HepG2 (cell line): ENCODE results near the gene MOK. TPM values are rescaled to one million over a fixed set of nuclear protein-coding genes. Genes with fewer than 3 reads are reported as not detected.

Experiments used
- ETV6 ChIP-seq: sonication (generic); formaldehyde crosslinking; conservative IDR thresholded peaks from 2 replicates; pipeline ENCODE4 v1.4.0; 2020; ENCODE audit warnings: missing genetic modification reagents
- GPN1 ChIP-seq: sonication (generic); formaldehyde crosslinking; IDR thresholded peaks from 2 replicates; pipeline ENCODE4 v1.5.1; 2020; ENCODE audit warnings: missing genetic modification reagents, borderline replicate concordance
- HOXA3 ChIP-seq: sonication (generic); formaldehyde crosslinking; IDR thresholded peaks from 2 replicates; pipeline ENCODE4 v1.5.0; 2020; ENCODE audit warnings: missing genetic modification reagents
- JUN ChIP-seq: sonication (generic); formaldehyde crosslinking; IDR thresholded peaks from 2 replicates; pipeline ENCODE4 v1.4.0; 2020; ENCODE audit warnings: mild to moderate bottlenecking, missing genetic modification reagents
- MATR3 ChIP-seq: sonication (generic); formaldehyde crosslinking; IDR thresholded peaks from 2 replicates; pipeline ENCODE4 v1.4.0; 2020; ENCODE audit warnings: missing genetic modification reagents
- NFKBIZ ChIP-seq: IDR thresholded peaks from 2 replicates; pipeline ENCODE4 v1.6.1; 2018; ENCODE audit warnings: missing genetic modification reagents, missing compliant biosample characterization
- POLR2AphosphoS2 ChIP-seq: IDR thresholded peaks from 2 replicates; pipeline ENCODE4 v1.6.1; 2011; ENCODE audit warnings: low read depth, low read length, improper control_type of control experiment
- ZBTB38 ChIP-seq: sonication (generic); formaldehyde crosslinking; IDR thresholded peaks from 2 replicates; pipeline ENCODE4 v1.5.1; 2020; ENCODE audit warnings: mild to moderate bottlenecking, missing genetic modification reagents
- ZKSCAN1 ChIP-seq: fragments of 150-350 bp; IDR thresholded peaks from 2 replicates; pipeline ENCODE4 v1.6.1; 2014; ENCODE audit warnings: low read length
- ZNF136 ChIP-seq: sonication (generic); formaldehyde crosslinking; IDR thresholded peaks from 2 replicates; pipeline ENCODE4 v1.8.1; 2022; ENCODE audit warnings: low read depth, mild to moderate bottlenecking, moderate library complexity, missing genetic modification reagents
- ZNF383 ChIP-seq: sonication (generic); formaldehyde crosslinking; IDR thresholded peaks from 2 replicates; pipeline ENCODE4 v1.4.0; 2020; ENCODE audit warnings: missing genetic modification reagents, mild to moderate bottlenecking, borderline replicate concordance
- ZNF441 ChIP-seq: sonication (generic); formaldehyde crosslinking; IDR thresholded peaks from 2 replicates; pipeline ENCODE4 v1.7.0; 2021; ENCODE audit warnings: missing genetic modification reagents, borderline replicate concordance
- ZNF567 ChIP-seq: sonication (generic); formaldehyde crosslinking; IDR thresholded peaks from 2 replicates; pipeline ENCODE4 v1.8.1; 2023; ENCODE audit warnings: mild to moderate bottlenecking, missing genetic modification reagents, borderline replicate concordance
- ZNF614 ChIP-seq: IDR thresholded peaks from 2 replicates; pipeline ENCODE4 v1.6.1; 2018; ENCODE audit warnings: missing biosample characterization, missing genetic modification reagents, inconsistent platforms, borderline replicate concordance
- ZNF761 ChIP-seq: sonication (generic); formaldehyde crosslinking; conservative IDR thresholded peaks from 2 replicates; pipeline ENCODE4 v1.4.0; 2020; ENCODE audit warnings: mild to moderate bottlenecking, missing genetic modification reagents
- ZNF766 ChIP-seq: sonication (generic); formaldehyde crosslinking; IDR thresholded peaks from 2 replicates; pipeline ENCODE4 v1.5.0; 2020; ENCODE audit warnings: missing genetic modification reagents, borderline replicate concordance
- ZNF839 ChIP-seq: sonication (generic); formaldehyde crosslinking; IDR thresholded peaks from 2 replicates; pipeline ENCODE4 v1.4.0; 2020; ENCODE audit warnings: missing genetic modification reagents, mild to moderate bottlenecking, borderline replicate concordance
- polyA plus RNA-seq, 8 experiments: library from polyadenylated mRNA; depleted of rRNA in 3 of 8; stranded (reverse) in 7 of 8; unstranded in 1 of 8; fragments of >200 nt; fragmentation: Illumina TruSeq in 4 of 8; extraction: Trizol in 4 of 8; gene quantifications; 2 replicates each; pipeline versions ENCODE4 v1.2.1 to v1.2.3, GENCODE V29; 2011 to 2016; ENCODE audit warnings: low read depth in 4 of 8, missing spikeins in 1 of 8, mixed read lengths in 1 of 8; ENCODE audit not compliant: insufficient read depth in 1 of 8
- total RNA-seq, 5 experiments: library from RNA; depleted of rRNA; stranded (reverse); fragments of >200 nt; fragmentation: Illumina TruSeq; extraction: Trizol; gene quantifications; 2 replicates each; pipeline ENCODE4 v1.2.3, GENCODE V29; 2016; ENCODE audit warnings: low read depth in 1 of 5
- TF ChIP-seq, protein P1 (sequence below): sonication (generic); formaldehyde crosslinking; IDR thresholded peaks from 2 replicates; pipeline ENCODE4 v1.4.0; 2020; ENCODE audit warnings: missing genetic modification reagents, borderline replicate concordance
- TF ChIP-seq, protein P2 (sequence below): sonication (generic); formaldehyde crosslinking; IDR thresholded peaks from 2 replicates; pipeline ENCODE4 v1.4.0; 2020; ENCODE audit warnings: missing genetic modification reagents
- TF ChIP-seq, protein P3 (sequence below): IDR thresholded peaks from 2 replicates; pipeline ENCODE4 v1.6.1; 2018; ENCODE audit warnings: missing genetic modification reagents
- TF ChIP-seq, protein P4 (sequence below): sonication (generic); formaldehyde crosslinking; IDR thresholded peaks from 2 replicates; pipeline ENCODE4 v1.5.0; 2020; ENCODE audit warnings: mild to moderate bottlenecking, missing genetic modification reagents

Gene MOK
- total and polyA plus RNA-seq, 2 of the 13 experiments (the other 11 are each of a cell fraction or from before 2014, with no cell fraction given) = 15.3 to 16.9 TPM

DNA sequence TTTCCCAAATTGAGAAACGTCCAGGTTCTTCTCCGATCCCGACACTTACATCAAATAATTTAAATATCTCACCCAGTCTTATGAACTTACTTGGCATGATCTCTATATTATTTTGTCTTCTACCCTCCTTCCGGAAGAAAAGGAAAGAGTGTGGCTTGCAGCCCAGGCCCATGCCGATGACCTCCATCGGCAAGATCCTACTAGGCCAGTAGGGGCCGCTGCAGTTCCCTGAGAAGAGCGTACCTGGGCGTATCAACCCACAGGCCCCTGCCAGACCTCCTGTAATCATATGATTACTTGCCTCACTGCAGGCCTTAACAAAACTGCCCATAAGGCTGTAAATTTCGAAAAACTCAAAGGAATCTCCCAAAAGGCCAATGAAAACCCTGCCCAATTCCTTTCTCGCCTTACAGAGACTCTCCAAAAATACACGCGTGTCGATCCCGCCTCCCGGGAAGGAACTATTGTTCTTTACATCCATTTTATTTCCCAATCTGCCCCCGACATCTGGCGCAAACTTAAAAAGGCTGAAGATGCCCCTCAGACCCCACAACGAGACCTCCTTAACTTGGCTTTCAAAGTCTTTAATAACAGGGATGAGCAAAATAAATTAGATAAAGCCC, 69.6 kb downstream of the MOK start (continued):
- TF ChIP-seq, protein P1, sequence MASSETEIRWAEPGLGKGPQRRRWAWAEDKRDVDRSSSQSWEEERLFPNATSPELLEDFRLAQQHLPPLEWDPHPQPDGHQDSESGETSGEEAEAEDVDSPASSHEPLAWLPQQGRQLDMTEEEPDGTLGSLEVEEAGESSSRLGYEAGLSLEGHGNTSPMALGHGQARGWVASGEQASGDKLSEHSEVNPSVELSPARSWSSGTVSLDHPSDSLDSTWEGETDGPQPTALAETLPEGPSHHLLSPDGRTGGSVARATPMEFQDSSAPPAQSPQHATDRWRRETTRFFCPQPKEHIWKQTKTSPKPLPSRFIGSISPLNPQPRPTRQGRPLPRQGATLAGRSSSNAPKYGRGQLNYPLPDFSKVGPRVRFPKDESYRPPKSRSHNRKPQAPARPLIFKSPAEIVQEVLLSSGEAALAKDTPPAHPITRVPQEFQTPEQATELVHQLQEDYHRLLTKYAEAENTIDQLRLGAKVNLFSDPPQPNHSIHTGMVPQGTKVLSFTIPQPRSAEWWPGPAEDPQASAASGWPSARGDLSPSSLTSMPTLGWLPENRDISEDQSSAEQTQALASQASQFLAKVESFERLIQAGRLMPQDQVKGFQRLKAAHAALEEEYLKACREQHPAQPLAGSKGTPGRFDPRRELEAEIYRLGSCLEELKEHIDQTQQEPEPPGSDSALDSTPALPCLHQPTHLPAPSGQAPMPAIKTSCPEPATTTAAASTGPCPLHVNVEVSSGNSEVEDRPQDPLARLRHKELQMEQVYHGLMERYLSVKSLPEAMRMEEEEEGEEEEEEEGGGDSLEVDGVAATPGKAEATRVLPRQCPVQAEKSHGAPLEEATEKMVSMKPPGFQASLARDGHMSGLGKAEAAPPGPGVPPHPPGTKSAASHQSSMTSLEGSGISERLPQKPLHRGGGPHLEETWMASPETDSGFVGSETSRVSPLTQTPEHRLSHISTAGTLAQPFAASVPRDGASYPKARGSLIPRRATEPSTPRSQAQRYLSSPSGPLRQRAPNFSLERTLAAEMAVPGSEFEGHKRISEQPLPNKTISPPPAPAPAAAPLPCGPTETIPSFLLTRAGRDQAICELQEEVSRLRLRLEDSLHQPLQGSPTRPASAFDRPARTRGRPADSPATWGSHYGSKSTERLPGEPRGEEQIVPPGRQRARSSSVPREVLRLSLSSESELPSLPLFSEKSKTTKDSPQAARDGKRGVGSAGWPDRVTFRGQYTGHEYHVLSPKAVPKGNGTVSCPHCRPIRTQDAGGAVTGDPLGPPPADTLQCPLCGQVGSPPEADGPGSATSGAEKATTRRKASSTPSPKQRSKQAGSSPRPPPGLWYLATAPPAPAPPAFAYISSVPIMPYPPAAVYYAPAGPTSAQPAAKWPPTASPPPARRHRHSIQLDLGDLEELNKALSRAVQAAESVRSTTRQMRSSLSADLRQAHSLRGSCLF = no peak
- TF ChIP-seq ZNF383 (CRISPR knock-in tag) = no peak
- TF ChIP-seq HOXA3 (CRISPR knock-in tag) = peak; percentile 56
- no peak for TF ChIP-seq ZNF839
- no peak for TF ChIP-seq ZNF766 (CRISPR knock-in tag)
- TF ChIP-seq JUN (CRISPR knock-in tag) = no peak
- no peak for TF ChIP-seq GPN1 (CRISPR knock-in tag)
- TF ChIP-seq MATR3 (CRISPR knock-in tag) = no peak
- TF ChIP-seq, protein P2, sequence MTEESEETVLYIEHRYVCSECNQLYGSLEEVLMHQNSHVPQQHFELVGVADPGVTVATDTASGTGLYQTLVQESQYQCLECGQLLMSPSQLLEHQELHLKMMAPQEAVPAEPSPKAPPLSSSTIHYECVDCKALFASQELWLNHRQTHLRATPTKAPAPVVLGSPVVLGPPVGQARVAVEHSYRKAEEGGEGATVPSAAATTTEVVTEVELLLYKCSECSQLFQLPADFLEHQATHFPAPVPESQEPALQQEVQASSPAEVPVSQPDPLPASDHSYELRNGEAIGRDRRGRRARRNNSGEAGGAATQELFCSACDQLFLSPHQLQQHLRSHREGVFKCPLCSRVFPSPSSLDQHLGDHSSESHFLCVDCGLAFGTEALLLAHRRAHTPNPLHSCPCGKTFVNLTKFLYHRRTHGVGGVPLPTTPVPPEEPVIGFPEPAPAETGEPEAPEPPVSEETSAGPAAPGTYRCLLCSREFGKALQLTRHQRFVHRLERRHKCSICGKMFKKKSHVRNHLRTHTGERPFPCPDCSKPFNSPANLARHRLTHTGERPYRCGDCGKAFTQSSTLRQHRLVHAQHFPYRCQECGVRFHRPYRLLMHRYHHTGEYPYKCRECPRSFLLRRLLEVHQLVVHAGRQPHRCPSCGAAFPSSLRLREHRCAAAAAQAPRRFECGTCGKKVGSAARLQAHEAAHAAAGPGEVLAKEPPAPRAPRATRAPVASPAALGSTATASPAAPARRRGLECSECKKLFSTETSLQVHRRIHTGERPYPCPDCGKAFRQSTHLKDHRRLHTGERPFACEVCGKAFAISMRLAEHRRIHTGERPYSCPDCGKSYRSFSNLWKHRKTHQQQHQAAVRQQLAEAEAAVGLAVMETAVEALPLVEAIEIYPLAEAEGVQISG (CRISPR knock-in tag) = 0 out of 2 replicates have a peak, but pooled peaks have one; percentile 26
- no peak for TF ChIP-seq POLR2AphosphoS2
- TF ChIP-seq, protein P3, sequence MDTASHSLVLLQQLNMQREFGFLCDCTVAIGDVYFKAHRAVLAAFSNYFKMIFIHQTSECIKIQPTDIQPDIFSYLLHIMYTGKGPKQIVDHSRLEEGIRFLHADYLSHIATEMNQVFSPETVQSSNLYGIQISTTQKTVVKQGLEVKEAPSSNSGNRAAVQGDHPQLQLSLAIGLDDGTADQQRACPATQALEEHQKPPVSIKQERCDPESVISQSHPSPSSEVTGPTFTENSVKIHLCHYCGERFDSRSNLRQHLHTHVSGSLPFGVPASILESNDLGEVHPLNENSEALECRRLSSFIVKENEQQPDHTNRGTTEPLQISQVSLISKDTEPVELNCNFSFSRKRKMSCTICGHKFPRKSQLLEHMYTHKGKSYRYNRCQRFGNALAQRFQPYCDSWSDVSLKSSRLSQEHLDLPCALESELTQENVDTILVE (CRISPR knock-in tag) = no peak
- no peak for TF ChIP-seq ZKSCAN1
- no peak for TF ChIP-seq NFKBIZ
- no peak for TF ChIP-seq ETV6 (CRISPR knock-in tag)
- TF ChIP-seq, protein P4, sequence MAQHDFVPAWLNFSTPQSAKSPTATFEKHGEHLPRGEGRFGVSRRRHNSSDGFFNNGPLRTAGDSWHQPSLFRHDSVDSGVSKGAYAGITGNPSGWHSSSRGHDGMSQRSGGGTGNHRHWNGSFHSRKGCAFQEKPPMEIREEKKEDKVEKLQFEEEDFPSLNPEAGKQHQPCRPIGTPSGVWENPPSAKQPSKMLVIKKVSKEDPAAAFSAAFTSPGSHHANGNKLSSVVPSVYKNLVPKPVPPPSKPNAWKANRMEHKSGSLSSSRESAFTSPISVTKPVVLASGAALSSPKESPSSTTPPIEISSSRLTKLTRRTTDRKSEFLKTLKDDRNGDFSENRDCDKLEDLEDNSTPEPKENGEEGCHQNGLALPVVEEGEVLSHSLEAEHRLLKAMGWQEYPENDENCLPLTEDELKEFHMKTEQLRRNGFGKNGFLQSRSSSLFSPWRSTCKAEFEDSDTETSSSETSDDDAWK (CRISPR knock-in tag) = no peak
- no peak for TF ChIP-seq ZNF136
- TF ChIP-seq ZNF614 (CRISPR knock-in tag) = no peak
- TF ChIP-seq ZNF761 (CRISPR knock-in tag) = no peak
- 0 out of 2 replicates have a peak, but pooled peaks have one; percentile 24 for TF ChIP-seq ZNF567 (CRISPR knock-in tag)
- TF ChIP-seq ZBTB38 (CRISPR knock-in tag) = no peak
- no peak for TF ChIP-seq ZNF441
